ENCODE data around the gene ZNF136.

ZNF136 gene

GRCh38 chr19:12202250-12202649, 39.4 kb downstream of the ZNF136 start:
- Histone ChIP-seq H3K4me3 (ENCODE audit: low read length) (no peak overlapping the region), H3K9ac (ENCODE audit: low read length) (no peak overlapping the region), H3K27me3 (ENCODE audit: control insufficient read depth, insufficient read depth, low read length) (no peaks in the 10 kb centered on the region), H3K36me3 (ENCODE audit: control insufficient read depth, insufficient read depth, low read length) (no peaks in the 10 kb centered on the region), H3K4me1 (ENCODE audit: control insufficient read depth, insufficient read depth, low read length) (no peaks in the 10 kb centered on the region), H3K9me3 (ENCODE audit: control insufficient read depth, low read length) (peaks cover 2% of the 10 kb centered on the region)

GRCh38 chr19:12205296-12205695, 42.4 kb downstream of the ZNF136 start:
- Histone ChIP-seq H3K36me3 (ENCODE audit: control insufficient read depth, insufficient read depth, low read length) (no peaks in the 10 kb centered on the region), H3K9ac (ENCODE audit: low read length) (no peak overlapping the region), H3K27me3 (ENCODE audit: control insufficient read depth, insufficient read depth, low read length) (no peaks in the 10 kb centered on the region), H3K4me3 (ENCODE audit: low read length) (no peak overlapping the region), H3K9me3 (ENCODE audit: control insufficient read depth, low read length) (peaks cover 3% of the 10 kb centered on the region), H3K4me1 (ENCODE audit: control insufficient read depth, insufficient read depth, low read length) (no peaks in the 10 kb centered on the region)

GRCh38 chr19:12208221-12208620, 45.3 kb downstream of the ZNF136 start:
- H3K4me3 ChIP-seq (ENCODE audit: low read length): no peak overlapping the region
- H3K4me1 ChIP-seq (ENCODE audit: control insufficient read depth, insufficient read depth, low read length): no peaks in the 10 kb centered on the region
- H3K27me3 ChIP-seq (ENCODE audit: control insufficient read depth, insufficient read depth, low read length): no peaks in the 10 kb centered on the region
- peaks cover 3% of the 10 kb centered on the region for H3K9me3 ChIP-seq (ENCODE audit: control insufficient read depth, low read length)
- H3K9ac ChIP-seq (ENCODE audit: low read length): no peak overlapping the region
- no peaks in the 10 kb centered on the region for H3K36me3 ChIP-seq (ENCODE audit: control insufficient read depth, insufficient read depth, low read length)

GRCh38 chr19:12217332-12217731, 54.4 kb downstream of the ZNF136 start:
- Histone ChIP-seq H3K4me3 (ENCODE audit: low read length) (no peak overlapping the region), H3K9ac (ENCODE audit: low read length) (no peak overlapping the region), H3K9me3 (ENCODE audit: control insufficient read depth, low read length) (no peaks in the 10 kb centered on the region), H3K4me1 (ENCODE audit: control insufficient read depth, insufficient read depth, low read length) (no peaks in the 10 kb centered on the region), H3K27me3 (ENCODE audit: control insufficient read depth, insufficient read depth, low read length) (no peaks in the 10 kb centered on the region), H3K36me3 (ENCODE audit: control insufficient read depth, insufficient read depth, low read length) (no peaks in the 10 kb centered on the region)

GRCh38 chr19:12222980-12223630, 60.2 kb downstream of the ZNF136 start:
- Histone ChIP-seq H3K36me3 (ENCODE audit: control insufficient read depth, insufficient read depth, low read length) (no peaks in the 10 kb centered on the region), H3K27me3 (ENCODE audit: control insufficient read depth, insufficient read depth, low read length) (no peaks in the 10 kb centered on the region), H3K9me3 (ENCODE audit: control insufficient read depth, low read length) (no peaks in the 10 kb centered on the region), H3K4me1 (ENCODE audit: control insufficient read depth, insufficient read depth, low read length) (no peaks in the 10 kb centered on the region), H3K4me3 (ENCODE audit: low read length) (no peak overlapping the region), H3K9ac (ENCODE audit: low read length) (no peak overlapping the region)

GRCh38 chr19:12224676-12225075, 61.8 kb downstream of the ZNF136 start:
- Histone ChIP-seq H3K9ac (ENCODE audit: low read length) (no peak overlapping the region), H3K27me3 (ENCODE audit: control insufficient read depth, insufficient read depth, low read length) (no peaks in the 10 kb centered on the region), H3K4me1 (ENCODE audit: control insufficient read depth, insufficient read depth, low read length) (no peaks in the 10 kb centered on the region), H3K36me3 (ENCODE audit: control insufficient read depth, insufficient read depth, low read length) (no peaks in the 10 kb centered on the region), H3K9me3 (ENCODE audit: control insufficient read depth, low read length) (no peaks in the 10 kb centered on the region), H3K4me3 (ENCODE audit: low read length) (no peak overlapping the region)

- Histone ChIP-seq H3K4me1 (ENCODE audit: control insufficient read depth, insufficient read depth, low read length) (no peaks in the 10 kb centered on the region), H3K36me3 (ENCODE audit: control insufficient read depth, insufficient read depth, low read length) (no peaks in the 10 kb centered on the region), H3K4me3 (ENCODE audit: low read length) (no peak overlapping the region), H3K9ac (ENCODE audit: low read length) (no peak overlapping the region), H3K27me3 (ENCODE audit: control insufficient read depth, insufficient read depth, low read length) (no peaks in the 10 kb centered on the region), H3K9me3 (ENCODE audit: control insufficient read depth, low read length) (no peaks in the 10 kb centered on the region)
These were observed 67.1 kb downstream of the ZNF136 start for GRCh38 chr19:12229990-12230389.

GRCh38 chr19:12230751-12231733, 68.1 kb downstream of the ZNF136 start:
- no peaks in the 10 kb centered on the region for H3K36me3 ChIP-seq (ENCODE audit: control insufficient read depth, insufficient read depth, low read length)
- H3K27me3 ChIP-seq (ENCODE audit: control insufficient read depth, insufficient read depth, low read length): no peaks in the 10 kb centered on the region
- no peak overlapping the region for H3K9ac ChIP-seq (ENCODE audit: low read length)
- no peaks in the 10 kb centered on the region for H3K9me3 ChIP-seq (ENCODE audit: control insufficient read depth, low read length)
- no peaks in the 10 kb centered on the region for H3K4me1 ChIP-seq (ENCODE audit: control insufficient read depth, insufficient read depth, low read length)
- H3K4me3 ChIP-seq (ENCODE audit: low read length): no peak overlapping the region

GRCh38 chr19:12232961-12233360, 70.1 kb downstream of the ZNF136 start:
- Histone ChIP-seq H3K27me3 (ENCODE audit: control insufficient read depth, insufficient read depth, low read length) (no peaks in the 10 kb centered on the region), H3K9me3 (ENCODE audit: control insufficient read depth, low read length) (no peaks in the 10 kb centered on the region), H3K4me3 (ENCODE audit: low read length) (no peak overlapping the region), H3K4me1 (ENCODE audit: control insufficient read depth, insufficient read depth, low read length) (no peaks in the 10 kb centered on the region), H3K36me3 (ENCODE audit: control insufficient read depth, insufficient read depth, low read length) (no peaks in the 10 kb centered on the region), H3K9ac (ENCODE audit: low read length) (no peak overlapping the region)

GRCh38 chr19:12237143-12237839, 74.4 kb downstream of the ZNF136 start:
- no peaks in the 10 kb centered on the region for H3K36me3 ChIP-seq (ENCODE audit: control insufficient read depth, insufficient read depth, low read length)
- no peak overlapping the region for H3K4me3 ChIP-seq (ENCODE audit: low read length)
- no peaks in the 10 kb centered on the region for H3K4me1 ChIP-seq (ENCODE audit: control insufficient read depth, insufficient read depth, low read length)
- H3K9ac ChIP-seq (ENCODE audit: low read length): no peak overlapping the region
- H3K9me3 ChIP-seq (ENCODE audit: control insufficient read depth, low read length): no peaks in the 10 kb centered on the region
- H3K27me3 ChIP-seq (ENCODE audit: control insufficient read depth, insufficient read depth, low read length): no peaks in the 10 kb centered on the region
